GM12892 (cell line): ENCODE data around the gene ASPSCR1.

Experiments used
- POLR2AphosphoS5 ChIP-seq: IDR thresholded peaks from 2 replicates; pipeline ENCODE4 v1.6.1; 2011; ENCODE audit warnings: low read depth, low read length, control low read depth
- TAF1 ChIP-seq: IDR thresholded peaks from 2 replicates; pipeline ENCODE4 v1.6.1; 2011; ENCODE audit warnings: low read depth, mild to moderate bottlenecking, control low read depth, low read length, borderline replicate concordance

GRCh38 chr17:82065193-82065637 is 87.8 kb downstream of the ASPSCR1 start:
- TF ChIP-seq POLR2AphosphoS5, result no peak
- TF ChIP-seq TAF1, result no peak
